ENCODE results near the gene DLGAP1.

DNA sequence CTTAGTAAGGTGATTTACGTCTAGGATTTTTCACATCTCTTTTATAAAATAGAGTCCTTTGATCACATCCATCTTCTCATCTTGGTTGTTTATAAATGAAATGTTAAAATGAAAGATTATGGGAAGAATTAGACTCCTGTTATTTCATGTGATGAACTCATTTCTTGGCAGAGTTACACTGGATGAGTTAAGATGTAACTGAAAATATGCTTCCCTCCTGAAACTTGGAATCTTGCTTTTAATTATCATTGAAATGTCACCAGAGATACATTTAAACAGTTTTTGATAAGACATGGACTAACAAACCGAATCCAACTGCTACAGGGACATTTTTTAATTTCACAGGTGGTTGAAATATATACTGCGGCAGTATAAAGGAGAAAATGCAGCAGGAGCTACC lies 274.0 kb downstream of the DLGAP1 start:
- TF ChIP-seq CTCF (IDR thresholded peaks at IDR 0.05) (no peak), POLR2A (IDR thresholded peaks at IDR 0.05) (no peak)

All from right lobe of liver (tissue), 4 donors.